Activated naive CD8-positive, alpha-beta T cell treated with anti-CD3 and anti-CD28 coated beads, Interleukin-2, amount 50 U/mL, for 16 hours (primary cell): Measurements from ENCODE around the gene TBC1D9B.
"Not testable (repeated sequence)": the region's sequence is repeated elsewhere in the genome, so short reads cannot be mapped to it uniquely, and the experiment has no call there.

ENCODE experiments used
- DNase-seq: peaks from one replicate; pipeline ENCODE4 v3.0.0-alpha.2; 2020; ENCODE audit warnings: low read depth, low spot score

The TBC1D9B gene

DNA sequence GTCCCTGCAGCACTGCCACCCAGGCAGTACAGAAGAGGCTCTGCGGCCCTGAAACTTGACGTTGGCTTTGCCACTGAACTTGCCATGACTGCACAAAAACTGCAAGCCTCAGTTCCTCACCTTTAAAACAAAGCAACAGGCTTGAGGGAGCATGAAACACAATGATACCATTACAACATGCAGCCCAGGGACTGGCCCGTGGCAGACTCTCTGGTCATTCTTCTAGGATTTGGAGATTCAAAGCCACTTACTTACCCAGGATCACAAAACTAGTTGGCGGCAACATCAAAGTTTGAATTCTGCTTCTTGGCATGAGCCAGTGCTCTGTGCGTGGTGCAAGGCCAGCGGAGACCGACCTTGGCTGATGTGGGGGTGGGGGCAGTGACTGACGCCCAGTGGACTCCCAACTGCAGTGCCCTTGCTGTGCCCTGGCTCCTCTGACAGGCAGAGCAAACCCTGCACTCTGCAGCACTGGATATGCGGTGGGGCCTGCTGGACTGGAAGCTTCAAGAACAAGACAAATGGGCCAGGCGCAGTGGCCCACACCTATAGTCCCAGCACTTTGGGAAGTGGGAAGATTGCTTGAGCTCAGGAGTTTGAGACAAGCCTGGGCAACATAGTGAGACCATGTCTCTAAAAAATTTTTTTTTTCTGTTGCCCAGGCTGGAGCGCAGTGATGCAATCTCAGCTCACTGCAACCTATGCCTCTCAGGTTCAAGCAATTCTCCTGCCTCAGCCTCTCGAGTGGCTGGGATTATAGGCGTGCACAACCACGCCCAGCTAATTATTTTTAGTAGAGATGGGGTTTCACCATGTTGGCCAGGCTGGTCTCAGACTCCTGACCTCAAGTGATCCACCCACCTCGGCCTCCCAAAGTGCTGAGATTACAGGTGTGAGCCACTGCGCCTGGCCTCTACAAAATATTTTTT lies 68.1 kb downstream of the TBC1D9B start:
- no peak for DNase-seq

DNA sequence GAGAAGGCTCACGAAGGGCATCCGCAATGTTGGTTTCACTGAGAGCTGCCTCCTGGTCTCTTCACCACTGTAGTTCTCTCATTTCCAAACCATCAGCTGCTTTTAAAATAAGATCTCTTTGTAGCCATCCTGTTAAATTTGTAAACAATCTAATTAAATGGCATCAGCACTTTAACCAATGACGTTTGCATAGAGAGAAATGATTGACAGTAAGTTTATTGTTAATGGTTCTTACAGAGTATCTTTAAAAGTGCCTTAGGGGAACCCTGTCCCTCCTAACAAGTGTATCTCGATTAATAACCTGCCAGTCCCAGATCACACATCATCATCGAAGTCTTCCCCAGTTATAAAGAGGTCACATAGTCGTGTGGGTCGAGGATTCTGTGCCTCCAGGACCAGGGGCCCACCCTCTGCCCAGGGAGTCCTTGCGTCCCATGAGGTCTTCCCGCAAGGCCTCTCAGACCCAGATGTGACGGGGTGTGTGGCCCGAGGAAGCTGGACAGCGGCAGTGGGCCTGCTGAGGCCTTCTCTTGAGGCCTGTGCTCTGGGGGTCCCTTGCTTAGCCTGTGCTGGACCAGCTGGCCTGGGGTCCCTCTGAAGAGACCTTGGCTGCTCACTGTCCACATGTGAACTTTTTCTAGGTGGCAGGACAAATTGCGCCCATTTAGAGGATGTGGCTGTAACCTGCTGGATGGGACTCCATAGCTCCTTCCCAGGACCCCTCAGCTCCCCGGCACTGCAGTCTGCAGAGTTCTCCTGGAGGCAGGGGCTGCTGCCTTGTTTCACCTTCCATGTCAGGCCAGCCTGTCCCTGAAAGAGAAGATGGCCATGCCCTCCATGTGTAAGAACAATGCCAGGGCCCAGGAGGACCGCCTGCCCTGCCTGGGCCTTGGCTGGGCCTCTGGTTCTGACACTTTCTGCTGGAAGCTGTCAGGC lies 70.4 kb downstream of the TBC1D9B start:
- DNase-seq, result no peak

DNA sequence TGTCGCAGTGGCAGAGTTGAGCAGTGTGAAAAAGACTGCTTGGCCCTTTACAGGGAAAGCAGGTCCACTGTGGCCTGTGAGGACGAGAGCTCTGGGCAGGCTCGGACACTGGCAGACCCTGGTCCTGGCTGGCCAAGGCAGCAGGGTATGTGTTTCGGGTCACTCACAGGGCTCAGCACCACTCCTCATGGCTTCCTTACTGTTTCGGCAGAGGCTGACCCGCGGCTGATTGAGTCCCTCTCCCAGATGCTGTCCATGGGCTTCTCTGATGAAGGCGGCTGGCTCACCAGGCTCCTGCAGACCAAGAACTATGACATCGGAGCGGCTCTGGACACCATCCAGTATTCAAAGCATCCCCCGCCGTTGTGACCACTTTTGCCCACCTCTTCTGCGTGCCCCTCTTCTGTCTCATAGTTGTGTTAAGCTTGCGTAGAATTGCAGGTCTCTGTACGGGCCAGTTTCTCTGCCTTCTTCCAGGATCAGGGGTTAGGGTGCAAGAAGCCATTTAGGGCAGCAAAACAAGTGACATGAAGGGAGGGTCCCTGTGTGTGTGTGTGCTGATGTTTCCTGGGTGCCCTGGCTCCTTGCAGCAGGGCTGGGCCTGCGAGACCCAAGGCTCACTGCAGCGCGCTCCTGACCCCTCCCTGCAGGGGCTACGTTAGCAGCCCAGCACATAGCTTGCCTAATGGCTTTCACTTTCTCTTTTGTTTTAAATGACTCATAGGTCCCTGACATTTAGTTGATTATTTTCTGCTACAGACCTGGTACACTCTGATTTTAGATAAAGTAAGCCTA lies 71.3 kb downstream of the TBC1D9B start:
- peak; percentile 33 for DNase-seq

DNA sequence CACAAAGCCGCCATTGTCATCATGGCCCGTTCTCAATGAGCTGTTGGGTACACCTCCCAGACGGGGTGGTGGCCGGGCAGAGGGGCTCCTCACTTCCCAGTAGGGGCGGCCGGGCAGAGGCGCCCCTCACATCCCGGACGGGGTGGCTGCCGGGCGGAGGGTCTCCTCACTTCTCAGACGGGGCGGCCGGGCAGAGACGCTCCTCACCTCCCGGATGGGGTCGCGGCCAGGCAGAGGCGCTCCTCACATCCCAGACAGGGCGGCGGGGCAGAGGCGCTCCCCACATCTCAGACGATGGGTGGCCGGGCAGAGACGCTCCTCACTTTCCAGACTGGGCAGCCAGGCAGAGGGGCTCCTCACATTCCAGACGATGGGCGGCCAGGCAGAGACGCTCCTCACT lies 72.8 kb downstream of the TBC1D9B start:
- DNase-seq, result not testable (repeated sequence)

DNA sequence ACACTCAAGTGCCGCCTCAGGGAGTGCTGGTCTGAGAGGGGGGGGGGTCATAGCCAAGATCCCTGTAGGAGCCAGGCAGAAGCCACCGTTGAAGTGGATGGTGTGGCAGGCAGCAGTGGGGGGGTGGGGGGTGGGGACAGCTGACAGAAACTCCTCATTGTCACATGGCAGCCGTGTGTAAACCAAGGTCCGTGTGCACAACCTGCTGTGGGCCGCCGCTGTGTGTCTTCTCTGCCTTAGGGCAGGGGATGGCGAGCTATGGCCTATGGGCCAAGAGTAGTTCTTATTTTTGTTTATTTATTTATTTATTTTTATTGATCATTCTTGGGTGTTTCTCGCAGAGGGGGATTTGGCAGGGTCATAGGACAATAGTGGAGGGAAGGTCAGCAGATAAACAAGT lies 73.6 kb downstream of the TBC1D9B start:
- DNase-seq, result no peak

DNA sequence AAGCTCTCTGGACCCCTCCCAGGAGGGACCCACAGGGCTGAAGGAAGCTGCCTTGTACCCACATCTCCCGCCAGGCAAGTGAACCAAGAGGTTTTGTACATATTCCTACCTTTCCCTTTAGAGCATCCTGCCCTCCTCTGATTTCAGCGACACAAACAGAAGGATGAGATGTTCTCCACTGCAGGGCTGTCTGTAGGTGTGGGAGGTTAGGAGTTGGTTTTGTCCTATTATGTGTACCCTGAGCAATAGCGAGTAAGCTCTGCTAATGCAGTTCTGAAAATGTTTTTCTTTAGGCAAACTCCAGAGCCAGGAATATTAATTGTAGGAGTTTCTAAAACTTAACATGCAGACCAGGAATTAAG lies 74.0 kb downstream of the TBC1D9B start:
- DNase-seq, result no peak

DNA sequence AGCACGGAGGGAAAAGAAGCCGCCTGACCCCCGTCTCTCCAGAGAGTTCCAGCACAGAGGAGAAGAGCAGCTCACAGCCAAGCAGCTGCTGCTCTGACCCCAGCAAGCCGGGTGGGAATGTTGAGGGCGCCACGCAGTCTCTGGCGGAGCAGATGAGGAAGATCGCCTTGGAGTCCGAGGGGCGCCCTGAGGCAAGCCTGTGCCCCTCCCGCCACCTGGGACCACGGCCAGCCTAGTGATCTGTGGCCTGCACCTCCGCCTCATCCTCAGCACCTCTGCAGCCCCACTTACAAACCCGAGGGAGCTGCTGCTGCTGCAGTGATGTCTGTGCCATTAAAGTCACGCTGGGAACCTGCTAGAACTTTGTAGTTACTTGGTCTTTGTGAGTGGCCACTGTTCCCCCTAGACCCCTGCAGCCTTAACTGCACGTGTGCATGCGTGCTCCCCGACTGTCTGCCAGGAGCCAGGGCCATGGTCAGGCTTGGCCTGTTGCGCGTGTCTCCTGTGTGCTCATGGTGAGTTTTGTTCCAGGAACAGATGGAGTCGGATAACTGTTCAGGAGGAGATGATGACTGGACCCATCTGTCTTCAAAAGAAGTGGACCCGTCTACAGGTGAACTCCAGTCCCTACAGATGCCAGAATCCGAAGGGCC lies 74.5 kb downstream of the TBC1D9B start:
- no peak for DNase-seq

DNA sequence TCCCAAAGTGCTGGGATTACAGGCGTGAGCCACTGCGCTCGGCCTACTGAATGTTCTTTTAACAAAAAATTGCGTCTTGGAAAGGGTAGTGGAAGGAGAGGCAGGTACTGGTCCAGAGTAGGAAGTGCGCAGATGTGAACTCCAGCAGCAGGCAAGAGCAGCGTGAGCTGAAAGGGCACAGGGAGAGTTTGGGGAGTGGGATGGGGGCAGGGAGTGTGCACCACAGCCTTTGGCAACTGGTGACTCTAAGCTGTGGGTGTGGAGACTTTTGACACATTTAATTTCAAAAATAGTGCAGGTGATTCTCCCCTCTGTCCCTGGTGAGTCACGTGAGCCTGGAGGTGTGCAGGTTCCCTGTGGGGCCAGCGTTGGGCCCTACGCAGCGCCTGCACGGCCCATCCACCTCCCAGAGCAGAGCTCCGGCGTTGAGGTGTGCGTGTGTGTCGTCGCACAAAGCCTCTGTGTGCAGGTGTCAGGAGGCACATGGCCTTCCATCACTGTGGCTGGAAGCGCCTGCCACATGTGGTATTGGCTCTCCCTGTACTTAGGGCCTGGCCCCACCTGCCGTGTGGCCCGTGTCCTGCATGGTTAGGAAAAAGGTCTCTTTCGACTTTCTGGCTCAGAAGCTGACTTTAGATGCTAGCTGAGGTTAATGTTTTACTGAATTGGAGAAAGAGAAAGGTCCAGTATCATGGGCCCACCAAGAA lies 75.5 kb downstream of the TBC1D9B start:
- no peak for DNase-seq

DNA sequence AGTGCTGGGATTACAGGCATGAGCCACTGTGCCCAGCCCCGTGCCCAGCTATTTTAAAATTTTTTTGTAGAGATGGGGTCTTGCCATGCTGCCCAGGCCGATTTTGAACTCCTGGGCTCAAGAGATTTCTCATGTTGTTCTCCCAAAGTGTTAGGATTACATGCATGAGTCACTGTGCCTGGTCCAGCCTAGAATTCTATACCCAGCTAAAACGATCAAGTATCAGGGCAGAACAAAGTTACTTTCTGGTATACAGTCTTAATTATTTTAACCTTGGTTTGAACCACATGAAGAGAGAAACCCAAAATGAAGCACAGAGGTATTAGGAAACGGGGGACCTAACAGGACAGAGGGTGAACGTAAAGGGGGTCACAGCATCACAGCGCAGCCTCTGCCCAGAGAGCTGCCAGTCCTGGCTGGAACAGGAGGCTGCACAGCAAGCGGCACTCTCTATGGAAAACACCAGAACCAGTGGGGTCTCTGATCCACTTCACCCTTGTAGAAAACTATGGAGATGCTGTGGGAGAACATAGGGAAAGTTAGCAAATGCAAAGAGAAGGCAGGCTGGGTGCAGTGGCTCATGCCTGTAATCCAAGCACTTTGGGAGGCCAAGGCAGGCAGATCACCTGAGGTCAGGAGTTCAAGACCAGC lies 76.8 kb downstream of the TBC1D9B start:
- DNase-seq, result no peak

DNA sequence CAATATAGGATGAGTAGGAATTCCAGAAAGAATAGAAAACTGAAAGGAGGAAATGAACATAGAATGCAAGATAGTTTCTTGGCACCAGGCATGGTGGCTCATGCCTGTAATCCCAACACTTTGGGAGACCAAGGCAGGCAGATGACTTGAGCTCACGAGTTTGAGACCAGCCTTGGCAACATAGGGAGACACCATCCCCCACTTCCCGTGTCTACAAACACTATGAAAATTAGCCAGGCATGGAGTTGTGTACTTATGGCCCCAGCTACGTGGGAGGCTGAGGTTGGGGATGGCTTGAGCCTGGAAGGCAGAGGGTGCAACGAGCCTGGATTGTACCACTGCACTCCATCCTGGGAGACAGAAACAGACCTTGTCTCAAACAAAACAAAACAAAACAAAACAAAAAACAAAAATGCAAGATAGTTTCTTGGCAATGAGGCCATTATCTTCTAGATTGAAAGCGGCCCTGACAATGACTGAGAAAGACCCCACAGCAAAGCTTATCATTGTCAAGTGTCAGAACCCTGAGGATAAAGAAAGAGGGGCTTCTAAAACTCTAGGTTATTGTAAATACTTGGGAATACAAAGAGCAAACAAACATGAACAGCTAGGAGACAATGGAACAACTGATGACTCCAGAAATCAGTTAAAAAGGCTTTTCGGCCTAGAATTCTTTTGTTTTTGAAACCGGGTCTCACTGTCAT lies 77.8 kb downstream of the TBC1D9B start:
- no peak for DNase-seq

DNA sequence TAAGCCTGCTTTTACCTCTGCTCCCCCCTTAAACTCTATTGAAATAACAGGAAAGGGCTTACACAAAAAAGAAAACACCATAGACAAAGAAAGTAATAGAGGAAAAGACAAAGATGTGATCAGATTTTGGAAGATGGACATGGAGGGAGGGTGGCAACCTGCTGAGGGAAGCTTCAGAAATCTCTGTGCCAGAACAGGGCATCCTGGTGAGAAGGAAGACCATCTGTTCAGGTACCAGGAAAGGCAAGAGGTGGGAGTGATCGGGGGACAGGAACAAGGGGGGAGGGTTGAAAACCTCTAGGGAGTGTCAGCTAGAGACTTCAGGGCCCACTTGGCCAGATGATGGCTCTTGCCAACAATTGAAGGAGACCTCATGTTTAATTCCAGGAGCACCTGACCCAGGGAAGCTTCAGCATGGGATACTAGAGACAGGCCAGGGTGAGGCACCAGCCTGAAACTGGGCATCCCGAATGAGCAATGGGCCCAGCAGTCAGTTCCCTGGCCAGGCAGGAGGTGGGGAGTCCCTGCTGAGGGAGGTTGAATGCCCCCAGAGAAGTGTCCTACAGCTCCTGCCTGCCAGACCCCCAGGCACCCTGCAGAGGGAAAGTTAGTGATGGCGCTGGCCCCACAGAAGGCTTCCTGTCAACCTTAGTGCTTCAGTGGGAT lies 78.8 kb downstream of the TBC1D9B start:
- no peak for DNase-seq

DNA sequence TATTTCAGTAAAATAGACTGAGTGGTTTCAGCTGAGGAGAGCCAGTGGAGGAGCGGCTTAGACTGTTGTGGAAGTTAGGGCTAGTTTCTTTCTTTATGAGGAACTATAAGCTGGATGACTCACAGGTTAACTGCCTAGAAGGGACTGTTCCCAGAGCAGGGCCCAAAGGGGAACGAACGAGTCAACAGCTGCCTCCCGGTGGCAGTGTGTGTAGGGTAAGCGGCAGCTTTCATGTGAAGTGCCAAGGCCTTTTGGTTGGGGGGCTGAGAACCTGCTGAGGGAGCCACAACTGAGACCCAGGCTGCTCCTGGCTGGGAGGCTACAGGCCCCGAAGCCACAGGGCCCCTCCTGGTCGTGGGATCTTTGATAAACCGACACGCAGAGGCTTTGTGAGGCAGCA lies 80.0 kb downstream of the TBC1D9B start:
- no peak for DNase-seq

DNA sequence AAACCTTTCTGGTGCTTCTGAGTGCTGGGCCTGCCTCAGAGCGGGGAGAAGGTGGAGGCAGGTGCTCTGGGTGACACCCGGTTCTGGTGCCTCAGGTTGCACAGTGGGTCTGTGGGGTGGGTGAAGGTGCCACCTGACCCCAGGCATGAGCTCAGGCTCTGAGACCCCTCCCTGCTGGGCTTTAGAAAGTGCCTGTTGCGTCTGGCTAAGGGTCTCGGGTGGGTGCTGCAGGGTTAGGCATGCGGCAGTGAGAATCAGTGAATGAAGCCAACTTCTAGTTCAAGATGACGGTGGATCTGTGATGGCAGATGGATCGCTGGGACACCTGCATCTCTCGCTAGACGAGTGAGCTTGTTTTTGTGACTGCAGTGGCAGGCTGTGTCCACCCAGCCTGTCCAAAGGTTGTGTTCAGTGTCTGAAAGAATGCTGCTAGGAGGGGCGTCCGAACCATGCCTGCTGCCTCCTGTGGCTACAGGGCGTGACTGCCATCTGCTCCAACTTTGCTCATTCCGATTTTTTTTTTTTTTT lies 82.0 kb downstream of the TBC1D9B start:
- no peak for DNase-seq

DNA sequence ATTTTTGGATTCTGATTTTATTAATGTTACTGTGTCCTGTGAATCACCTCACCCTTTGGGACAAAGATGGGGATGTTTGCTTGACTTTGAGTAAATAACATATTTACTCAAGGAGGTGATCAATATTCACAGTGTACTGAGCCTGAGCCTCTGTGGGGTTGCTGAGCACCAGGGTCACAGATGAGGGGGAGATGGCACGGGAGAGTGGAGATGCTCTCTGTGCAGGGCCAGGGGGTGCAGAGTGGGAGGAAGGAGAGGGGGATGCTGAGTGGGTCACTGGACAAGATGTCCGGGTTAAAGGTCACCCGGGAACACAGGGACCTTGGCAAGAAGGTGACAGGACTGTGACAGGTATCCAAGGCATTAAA lies 83.0 kb downstream of the TBC1D9B start:
- DNase-seq, result no peak

DNA sequence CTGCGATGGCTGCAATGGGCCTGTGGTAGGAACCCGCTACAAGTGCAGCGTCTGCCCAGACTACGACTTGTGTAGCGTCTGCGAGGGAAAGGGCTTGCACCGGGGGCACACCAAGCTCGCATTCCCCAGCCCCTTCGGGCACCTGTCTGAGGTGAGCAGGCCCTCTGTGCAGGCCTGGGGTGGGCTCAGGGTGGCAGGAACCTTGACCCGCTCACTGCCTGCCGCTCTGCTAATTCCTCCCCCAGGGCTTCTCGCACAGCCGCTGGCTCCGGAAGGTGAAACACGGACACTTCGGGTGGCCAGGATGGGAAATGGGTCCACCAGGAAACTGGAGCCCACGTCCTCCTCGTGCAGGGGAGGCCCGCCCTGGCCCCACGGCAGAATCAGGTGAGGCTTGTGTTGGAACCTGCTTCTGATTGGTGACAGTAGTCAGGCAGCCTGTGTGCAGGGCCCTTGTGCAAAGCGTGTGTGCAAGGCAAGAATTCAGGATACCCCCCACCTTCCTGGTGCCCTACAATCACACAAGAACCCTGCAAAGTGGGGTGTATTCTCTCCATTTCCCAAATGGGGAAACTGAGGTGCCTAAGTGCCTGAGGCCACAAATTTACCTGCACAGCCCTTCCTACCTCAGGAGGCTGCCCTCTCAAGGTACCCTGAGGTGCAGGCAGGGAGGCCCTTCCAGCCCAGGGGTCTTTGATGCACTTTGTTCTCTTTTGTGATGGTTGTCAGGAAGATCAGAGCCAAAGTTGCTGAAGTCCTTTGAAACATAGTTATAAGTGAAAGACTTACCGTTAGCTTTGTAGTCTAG lies 83.6 kb downstream of the TBC1D9B start:
- DNase-seq, result no peak

DNA sequence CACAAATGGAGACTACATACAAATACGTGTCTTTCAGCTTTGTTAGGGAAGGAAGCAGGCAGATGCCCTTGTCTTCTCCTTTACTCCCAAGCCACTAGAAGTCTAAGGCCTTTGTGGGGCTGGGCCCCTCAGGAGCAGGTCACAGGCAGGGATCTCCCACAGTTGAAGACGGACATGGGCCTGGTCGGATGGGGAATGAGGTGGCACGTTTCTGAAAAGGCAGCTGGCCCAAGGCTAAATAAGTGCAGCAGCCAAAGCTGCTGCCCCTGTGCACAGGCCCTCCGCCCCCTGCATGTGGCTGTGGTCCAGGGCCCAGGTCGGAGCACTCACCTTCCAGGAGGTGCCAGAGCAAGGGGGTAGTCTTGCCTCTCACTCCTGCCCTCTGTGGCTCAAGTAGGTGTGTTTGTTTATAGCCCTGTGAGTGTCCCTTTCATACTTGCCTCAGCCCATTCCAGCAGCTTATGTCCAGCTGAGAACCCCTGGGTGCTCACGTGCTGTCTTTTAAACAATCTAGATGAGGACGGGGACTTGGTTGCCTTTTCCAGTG lies 85.2 kb downstream of the TBC1D9B start:
- no peak for DNase-seq

DNA sequence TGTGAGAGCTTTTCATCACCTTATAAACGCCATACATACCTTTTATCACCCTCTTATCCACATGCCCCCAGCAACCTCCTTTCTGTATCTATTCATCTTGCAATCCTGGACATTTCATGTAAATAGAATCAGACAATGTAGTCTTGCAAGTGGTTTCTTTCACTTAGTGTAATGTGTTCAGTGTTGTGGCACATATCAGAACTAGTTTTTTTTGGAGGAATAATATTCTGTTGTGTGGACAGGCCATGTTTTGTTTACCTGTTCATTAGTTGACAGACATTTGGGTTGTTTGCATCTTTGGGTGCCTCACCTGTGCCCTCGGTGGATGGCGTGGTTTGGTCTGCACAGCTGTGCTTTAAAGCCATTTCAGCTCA lies 85.7 kb downstream of the TBC1D9B start:
- no peak for DNase-seq
